Sigmoid colon (tissue), 7 donors: ENCODE measurements around the gene JAKMIP1. TPM values are rescaled to one million over a fixed set of nuclear protein-coding genes. Genes with fewer than 3 reads are reported as not detected.

Experiments
- DNase-seq: peaks from one replicate; pipeline ENCODE4 v3.0.0-alpha.2; 2019
- H3K27ac ChIP-seq, 4 donors: fragments of 200-600 bp; sonication (generic); one replicate each; pipeline ENCODE4 v1.5.1; 2016 to 2019; ENCODE audit warnings: mild to moderate bottlenecking in 1 of 4
- H3K27me3 ChIP-seq, 3 donors: fragments of 200-600 bp; sonication (generic); one replicate each; pipeline ENCODE4 v1.5.1; 2019; ENCODE audit warnings: mild to moderate bottlenecking in 1 of 3
- H3K36me3 ChIP-seq, 4 donors: fragments of 200-600 bp; sonication (generic); one replicate each; pipeline ENCODE4 v1.5.1; 2016 to 2019
- H3K4me1 ChIP-seq, 4 donors: fragments of 200-600 bp; sonication (generic); one replicate each; pipeline ENCODE4 v1.5.1; 2017 to 2019
- H3K4me3 ChIP-seq, 4 donors: fragments of 200-600 bp; sonication (generic); one replicate each; pipeline ENCODE4 v1.5.1; 2017 to 2019; ENCODE audit warnings: mild to moderate bottlenecking in 2 of 4, moderate library complexity in 1 of 4
- H3K9me3 ChIP-seq, 4 donors: fragments of 200-600 bp in 3 of 4; sonication (generic) in 3 of 4; one replicate each; pipeline versions ENCODE4 v1.5.1 to v1.6.1; 2013 to 2019
- EP300 ChIP-seq, 4 donors: sonication (generic); formaldehyde crosslinking; IDR thresholded peaks; one replicate each; pipeline ENCODE4 v1.6.1; 2017; ENCODE audit warnings: antibody characterized with exemption in 4 of 4
- POLR2A ChIP-seq, 2 donors: fragments of 450-650 bp; IDR thresholded peaks; one replicate each; pipeline ENCODE4 v1.6.1; 2016; ENCODE audit warnings: antibody characterized with exemption in 2 of 2, mild to moderate bottlenecking in 2 of 2, moderate library complexity in 2 of 2
- POLR2AphosphoS5 ChIP-seq, 4 donors: sonication (generic); formaldehyde crosslinking; IDR thresholded peaks; one replicate each; pipeline ENCODE4 v1.6.1; 2017; ENCODE audit warnings: antibody characterized with exemption in 4 of 4
- WGBS, 2 donors: extraction: QIAGEN DNeasy Blood & Tissue Kit; methylation state at CpG; one replicate each; pipeline ENCODE4 v1.1.7; 2013; 5-methylcytosine and 5-hydroxymethylcytosine counted together
- intact Hi-C: fragments of 100-400 bp; cut with DNase I; formaldehyde crosslinking; loops from one replicate; pipeline ENCODE4 v1.15.1; 2023
- polyA plus RNA-seq, 3 donors: library from polyadenylated mRNA; stranded (reverse); fragments of 200-250 nt; gene quantifications; one replicate each; pipeline ENCODE4 v1.2.3, GENCODE V29; 2013
- total RNA-seq, 4 donors: library from RNA; depleted of rRNA; stranded (reverse); fragments of >200 nt; gene quantifications; one replicate each; pipeline ENCODE4 v1.1.0, GENCODE V29; 2016
- TF ChIP-seq, protein P1 (sequence below), 4 experiments: fragments of 450-650 bp in 3 of 4; fragments of 200-600 bp in 1 of 4; IDR thresholded peaks; one replicate each; pipeline ENCODE4 v1.5.1; 2016 to 2019; ENCODE audit warnings: antibody characterized with exemption in 4 of 4, mild to moderate bottlenecking in 3 of 4, moderate library complexity in 2 of 4
- donor health status: healthy with polysubstance abuse.
- donor health status: Bipolar disorder and iron deficiency.
- donor health status: healthy.

The JAKMIP1 gene
- total and polyA plus RNA-seq, 7 donors, result 0.49 to 3.9 (median 1.8) TPM; not detected in 2

DNA sequence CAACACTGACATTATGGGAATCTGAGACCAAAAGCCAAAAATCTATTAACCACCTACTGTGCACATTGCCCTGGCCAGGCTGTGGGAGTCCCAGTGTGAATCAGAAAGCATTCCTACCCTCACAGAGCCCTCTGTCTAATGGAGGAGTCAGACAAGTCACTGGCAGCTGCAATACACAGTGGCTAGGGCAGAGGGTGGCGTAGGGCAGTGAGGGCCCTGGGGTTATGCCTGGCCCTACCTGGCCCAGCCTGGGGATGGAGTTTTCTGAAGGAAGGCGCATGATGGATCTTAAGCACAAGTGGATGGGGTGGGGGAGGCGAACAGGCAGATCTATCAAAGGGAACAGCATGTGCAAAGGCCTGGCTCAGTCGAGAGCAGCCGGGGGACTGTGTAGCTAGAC is 10.8 kb downstream of the JAKMIP1 start:
- H3K27me3 ChIP-seq, result peaks cover 0 to 37% (median 6%) of the 10 kb centered on the region in 3 donors
- no peak for DNase-seq
- TF ChIP-seq, protein P1, sequence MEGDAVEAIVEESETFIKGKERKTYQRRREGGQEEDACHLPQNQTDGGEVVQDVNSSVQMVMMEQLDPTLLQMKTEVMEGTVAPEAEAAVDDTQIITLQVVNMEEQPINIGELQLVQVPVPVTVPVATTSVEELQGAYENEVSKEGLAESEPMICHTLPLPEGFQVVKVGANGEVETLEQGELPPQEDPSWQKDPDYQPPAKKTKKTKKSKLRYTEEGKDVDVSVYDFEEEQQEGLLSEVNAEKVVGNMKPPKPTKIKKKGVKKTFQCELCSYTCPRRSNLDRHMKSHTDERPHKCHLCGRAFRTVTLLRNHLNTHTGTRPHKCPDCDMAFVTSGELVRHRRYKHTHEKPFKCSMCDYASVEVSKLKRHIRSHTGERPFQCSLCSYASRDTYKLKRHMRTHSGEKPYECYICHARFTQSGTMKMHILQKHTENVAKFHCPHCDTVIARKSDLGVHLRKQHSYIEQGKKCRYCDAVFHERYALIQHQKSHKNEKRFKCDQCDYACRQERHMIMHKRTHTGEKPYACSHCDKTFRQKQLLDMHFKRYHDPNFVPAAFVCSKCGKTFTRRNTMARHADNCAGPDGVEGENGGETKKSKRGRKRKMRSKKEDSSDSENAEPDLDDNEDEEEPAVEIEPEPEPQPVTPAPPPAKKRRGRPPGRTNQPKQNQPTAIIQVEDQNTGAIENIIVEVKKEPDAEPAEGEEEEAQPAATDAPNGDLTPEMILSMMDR (IDR thresholded peaks at IDR 0.05), result no peak
- TF ChIP-seq POLR2A (IDR thresholded peaks at IDR 0.05) (no peak), POLR2AphosphoS5 (IDR thresholded peaks at IDR 0.05) (no peak), EP300 (IDR thresholded peaks at IDR 0.05) (no peak)
- no peaks in the 10 kb centered on the region for H3K36me3 ChIP-seq
- H3K27ac ChIP-seq, result no peak overlapping the region
- 75 to 89% methylated on average over 5 of the region's 5 CpGs for WGBS, 2 donors
- no peak overlapping the region for H3K4me3 ChIP-seq
- no peaks in the 10 kb centered on the region for H3K4me1 ChIP-seq
- peaks cover 0 to 7% (median 0%) of the 10 kb centered on the region in 4 donors for H3K9me3 ChIP-seq
- intact Hi-C loops, result no loop called here

DNA sequence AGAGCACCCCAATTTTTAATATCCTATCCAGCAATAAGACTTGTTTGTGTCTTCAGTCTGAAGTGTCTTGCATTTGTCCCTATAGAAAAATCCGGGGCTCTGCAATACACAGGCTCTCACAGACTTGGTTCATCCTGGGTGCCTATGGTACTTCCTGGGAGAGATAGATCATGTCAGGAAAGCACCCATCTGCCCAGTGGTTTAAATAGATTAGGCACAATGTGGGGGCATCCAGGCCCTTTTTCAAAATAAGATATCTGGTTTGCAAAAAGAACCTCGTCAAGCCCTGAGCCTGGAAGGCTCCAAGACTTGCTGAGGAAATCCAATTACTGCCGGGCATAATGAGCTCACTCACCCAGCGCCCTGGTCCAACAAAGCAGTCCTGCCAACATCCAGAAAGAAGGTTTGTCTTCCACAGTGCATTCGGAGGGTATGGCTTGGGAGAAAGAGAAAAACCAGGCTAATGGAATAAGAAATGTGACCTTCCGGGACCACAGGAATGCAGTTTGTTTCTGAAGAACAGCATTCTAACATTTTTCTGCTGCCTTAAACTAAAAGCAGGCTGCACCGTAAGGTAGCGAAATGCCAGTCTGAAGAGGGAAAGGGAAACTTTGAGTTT is 11.6 kb downstream of the JAKMIP1 start:
- intact Hi-C loops, result no loop called here
- Histone ChIP-seq H3K9me3 (peaks cover 0 to 7% (median 0%) of the 10 kb centered on the region in 4 donors), H3K4me3 (no peak overlapping the region), H3K4me1 (no peaks in the 10 kb centered on the region), H3K36me3 (no peaks in the 10 kb centered on the region), H3K27ac (no peak overlapping the region), H3K27me3 (peaks cover 0 to 30% (median 4%) of the 10 kb centered on the region in 3 donors)
- DNase-seq, result no peak
- TF ChIP-seq EP300 (IDR thresholded peaks at IDR 0.05), result no peak
- no peak for TF ChIP-seq POLR2AphosphoS5 (IDR thresholded peaks at IDR 0.05)
- TF ChIP-seq, protein P1 (IDR thresholded peaks at IDR 0.05), result no peak
- TF ChIP-seq POLR2A (IDR thresholded peaks at IDR 0.05), result no peak
- WGBS, 2 donors, result 77 to 83% methylated on average over 8 of the region's 8 CpGs

DNA sequence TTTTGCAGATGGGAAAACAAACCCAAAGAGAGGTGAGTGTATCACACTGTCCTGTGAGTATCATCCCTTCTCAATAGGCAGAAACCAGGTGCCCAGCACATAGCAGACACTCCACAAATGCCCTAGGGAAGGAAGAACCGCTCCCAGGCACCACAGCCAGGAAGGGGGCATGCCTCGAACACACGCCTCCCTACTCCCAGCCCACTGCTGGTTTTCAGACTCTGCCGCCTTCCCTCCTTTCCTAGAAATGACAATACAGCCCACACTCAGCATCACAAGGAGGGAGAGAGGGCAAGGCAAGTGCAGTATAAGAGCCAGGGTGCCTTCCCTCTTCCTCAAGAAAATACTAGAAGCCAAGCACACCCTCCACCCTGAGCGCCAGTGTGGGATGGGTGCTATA is 16.2 kb downstream of the JAKMIP1 start:
- Histone ChIP-seq H3K27ac (no peak overlapping the region), H3K27me3 (peaks cover 0 to 2% (median 0%) of the 10 kb centered on the region in 3 donors), H3K36me3 (no peaks in the 10 kb centered on the region), H3K4me3 (no peak overlapping the region), H3K9me3 (peaks cover 0 to 7% (median 0%) of the 10 kb centered on the region in 4 donors), H3K4me1 (no peaks in the 10 kb centered on the region)
- DNase-seq, result no peak
- WGBS, 2 donors, result 70% methylated on average over 5 of the region's 5 CpGs
- TF ChIP-seq POLR2AphosphoS5 (IDR thresholded peaks at IDR 0.05) (no peak), POLR2A (IDR thresholded peaks at IDR 0.05) (no peak)
- intact Hi-C loops, result no loop called here

DNA sequence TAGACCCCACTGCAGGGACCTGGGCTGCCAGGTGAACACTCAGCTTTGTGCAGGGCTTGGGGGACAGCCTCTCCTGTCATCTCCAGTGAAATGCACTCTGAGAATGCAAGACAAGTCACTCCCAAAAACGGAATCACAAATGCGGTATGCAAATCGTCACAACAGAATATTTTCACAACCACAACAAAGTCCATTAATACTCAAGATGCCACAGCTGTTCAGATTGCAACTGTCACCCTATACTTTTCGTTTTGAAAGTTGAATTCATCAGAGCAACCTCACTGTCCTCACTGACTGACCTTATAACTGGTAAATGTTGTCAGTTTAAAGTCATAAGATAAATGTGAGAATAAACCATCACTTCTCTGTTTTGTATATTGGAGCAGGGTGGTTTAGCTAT is 16.6 kb downstream of the JAKMIP1 start:
- H3K4me3 ChIP-seq, result no peak overlapping the region
- TF ChIP-seq POLR2AphosphoS5 (IDR thresholded peaks at IDR 0.05) (no peak), POLR2A (IDR thresholded peaks at IDR 0.05) (no peak), EP300 (IDR thresholded peaks at IDR 0.05) (no peak)
- TF ChIP-seq, protein P1 (IDR thresholded peaks at IDR 0.05), result no peak
- H3K4me1 ChIP-seq, result no peaks in the 10 kb centered on the region
- H3K36me3 ChIP-seq, result no peaks in the 10 kb centered on the region
- no peaks in the 10 kb centered on the region for H3K27me3 ChIP-seq
- WGBS, 2 donors, result 64 to 69% methylated on average over 4 of the region's 4 CpGs
- no peak overlapping the region for H3K27ac ChIP-seq
- intact Hi-C loops, result no loop called here
- peaks cover 0 to 7% (median 0%) of the 10 kb centered on the region in 4 donors for H3K9me3 ChIP-seq
- DNase-seq, result no peak

DNA sequence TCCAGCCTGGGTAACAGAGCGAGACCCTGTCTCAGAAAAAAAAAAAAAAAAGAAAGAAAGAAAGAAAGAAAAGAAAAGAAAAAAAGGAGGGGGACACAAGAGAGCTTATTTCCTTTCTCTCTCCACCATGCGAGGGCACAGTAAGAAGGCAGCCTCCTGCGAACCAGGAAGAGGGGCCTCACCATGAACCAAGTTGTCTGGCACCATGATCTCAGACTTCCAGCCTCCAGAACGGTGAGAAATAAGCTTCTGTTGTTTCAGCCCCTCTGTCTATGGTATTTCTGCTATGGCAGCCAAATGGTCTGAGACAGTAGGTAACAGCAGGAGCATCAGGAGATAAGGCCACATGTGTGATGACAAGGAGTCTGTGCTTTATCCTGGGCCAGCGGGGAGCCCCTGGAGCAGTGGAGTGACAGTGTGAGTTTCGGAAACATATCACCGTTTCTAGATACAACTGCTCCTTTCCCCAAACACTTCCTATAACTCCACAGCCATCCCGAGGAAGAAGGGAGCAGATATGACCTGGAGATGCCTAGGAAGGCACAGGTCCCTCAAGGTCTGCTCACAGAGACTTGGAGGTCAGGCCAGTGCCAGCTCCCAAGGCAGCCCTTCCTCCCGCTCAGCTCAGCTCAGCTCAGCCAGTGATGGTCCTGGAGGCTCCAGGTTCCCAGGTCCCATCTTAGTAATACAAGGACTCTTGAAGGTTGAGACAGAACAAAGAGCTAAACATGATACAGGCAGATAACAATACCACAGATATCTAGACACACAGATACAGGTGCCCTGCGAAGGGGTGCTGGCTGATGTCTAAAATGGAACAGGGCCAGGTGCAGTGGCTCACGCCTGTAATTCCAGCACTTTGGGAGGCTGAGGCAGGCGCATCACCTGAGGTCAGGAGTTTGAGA is 17.7 kb downstream of the JAKMIP1 start:
- Histone ChIP-seq H3K36me3 (no peaks in the 10 kb centered on the region), H3K27me3 (no peaks in the 10 kb centered on the region), H3K4me1 (no peaks in the 10 kb centered on the region), H3K9me3 (peaks cover 0 to 4% (median 0%) of the 10 kb centered on the region in 4 donors), H3K27ac (no peak overlapping the region), H3K4me3 (no peak overlapping the region)
- no peak for TF ChIP-seq POLR2AphosphoS5 (IDR thresholded peaks at IDR 0.05)
- no peak for TF ChIP-seq POLR2A (IDR thresholded peaks at IDR 0.05)
- TF ChIP-seq EP300 (IDR thresholded peaks at IDR 0.05), result no peak
- TF ChIP-seq, protein P1 (IDR thresholded peaks at IDR 0.05), result no peak
- 65 to 73% methylated on average over 12 of the region's 12 CpGs for WGBS, 2 donors
- DNase-seq, result no peak
- intact Hi-C loops, result no loop called here
